Measurements from ENCODE around the gene PLXNB3.
A peak's percentile ranks its signal among the peaks of the same experiment; 100 is the strongest.

The PLXNB3 gene

GRCh38 chrX:153767674-153768055 lies 3.6 kb downstream of the PLXNB3 start:
- no peaks in the 10 kb centered on the region for H3K36me3 ChIP-seq (ENCODE audit: control insufficient read depth in 2 of 2, insufficient read depth in 1 of 2, low read length in 2 of 2)
- no peak overlapping the region for H3K27ac ChIP-seq (ENCODE audit: extremely low read depth, low read depth, low read length)
- ChIA-PET POLR2A (interaction anchor here (0.8 kb wide), 1 partner anchor 14 kb away, joined by 3 read pairs; no protein-coding TSS in a partner anchor), CTCF (interaction anchor here (0.8 to 6.5 kb wide), 4 partner anchors 10 to 180 kb away, joined by 4 to 63 read pairs (median 4); no protein-coding TSS in a partner anchor)
- H3K4me1 ChIP-seq (ENCODE audit: control insufficient read depth, insufficient read depth, low read length) = 0 out of 2 replicates have a peak, but pooled peaks cover 3% of the 10 kb centered on the region
- H3K4me3 ChIP-seq (ENCODE audit: low read depth, low read length) = no peak overlapping the region
- no peaks in the 10 kb centered on the region for H3K9me3 ChIP-seq (ENCODE audit: control insufficient read depth, insufficient read depth, low read depth, low read length)
- TF ChIP-seq ZNF292 (tag by site-specific recombination; IDR thresholded peaks at IDR 0.05; ENCODE audit: borderline replicate concordance, low read depth) (no peak), REST (tag by site-specific recombination; IDR thresholded peaks at IDR 0.05) (peak; percentile 57)

- Histone ChIP-seq H3K27ac (ENCODE audit: extremely low read depth, low read depth, low read length) (no peak overlapping the region), H3K9me3 (ENCODE audit: control insufficient read depth, insufficient read depth, low read depth, low read length) (no peaks in the 10 kb centered on the region), H3K36me3 (ENCODE audit: control insufficient read depth in 2 of 2, insufficient read depth in 1 of 2, low read length in 2 of 2) (no peaks in the 10 kb centered on the region), H3K4me1 (ENCODE audit: control insufficient read depth, insufficient read depth, low read length) (0 out of 2 replicates have a peak, but pooled peaks cover 3% of the 10 kb centered on the region), H3K4me3 (ENCODE audit: low read depth, low read length) (no peak overlapping the region)
- ChIA-PET POLR2A (interaction anchor here (0.8 kb wide), 1 partner anchor 13 kb away, joined by 3 read pairs; no protein-coding TSS in a partner anchor), CTCF (interaction anchor here (0.8 to 6.5 kb wide), 4 partner anchors 10 to 179 kb away, joined by 4 to 63 read pairs (median 4); no protein-coding TSS in a partner anchor)
- TF ChIP-seq GLIS2 (tag by site-specific recombination; IDR thresholded peaks at IDR 0.05) (peak; percentile 49), CTCF (tag by site-specific recombination; IDR thresholded peaks at IDR 0.05) (peak; percentile 10; the same call in 1 of the 2 replicates), TSHZ1 (tag by site-specific recombination; IDR thresholded peaks at IDR 0.05; ENCODE audit: borderline replicate concordance) (no peak)
Observed at GRCh38 chrX:153768311-153769157, 4.5 kb downstream of the PLXNB3 start.

- Histone ChIP-seq H3K9me3 (ENCODE audit: control insufficient read depth, insufficient read depth, low read depth, low read length) (no peaks in the 10 kb centered on the region), H3K4me3 (ENCODE audit: low read depth, low read length) (no peak overlapping the region), H3K27ac (ENCODE audit: extremely low read depth, low read depth, low read length) (no peak overlapping the region), H3K4me1 (ENCODE audit: control insufficient read depth, insufficient read depth, low read length) (0 out of 2 replicates have a peak, but pooled peaks cover 3% of the 10 kb centered on the region), H3K36me3 (ENCODE audit: control insufficient read depth in 2 of 2, insufficient read depth in 1 of 2, low read length in 2 of 2) (no peaks in the 10 kb centered on the region)
- ChIA-PET CTCF (interaction anchor here (1.7 kb wide), 1 partner anchor 159 kb away, joined by 4 read pairs; no protein-coding TSS in a partner anchor), POLR2A (no interaction called here)
- no peak for TF ChIP-seq ZBTB17 (tag by site-specific recombination; IDR thresholded peaks at IDR 0.05)
- TF ChIP-seq ZIC2 (tag by site-specific recombination; IDR thresholded peaks at IDR 0.05) = peak; percentile 24; the same call in 1 of the 2 replicates
Observed at GRCh38 chrX:153769158-153769864, 5.3 kb downstream of the PLXNB3 start.
